AG09309 (cell line): ENCODE measurements around the gene BCAR1.

ENCODE experiments used
- DNase-seq: peaks from one replicate; pipeline ENCODE4 v3.0.0-alpha.2; 2010; ENCODE audit warnings: low read depth
- H3K4me3 ChIP-seq: 2 replicates; pipeline ENCODE4 v1.5.1; 2011; ENCODE audit warnings: mild to moderate bottlenecking, low read depth, low read length, moderate library complexity; ENCODE audit not compliant: control insufficient read depth
- CTCF ChIP-seq: IDR thresholded peaks from 2 replicates; pipeline ENCODE4 v1.5.1; 2011; ENCODE audit warnings: mild to moderate bottlenecking, low read depth, low read length, inconsistent platforms; ENCODE audit not compliant: insufficient read depth, control insufficient read depth; ENCODE audit errors: missing control alignments

Gene BCAR1

GRCh38 chr16:75196836-75197235, 54.6 kb downstream of the BCAR1 start:
- H3K4me3 ChIP-seq: no peak overlapping the region
- no peak for TF ChIP-seq CTCF
- no peak for DNase-seq

GRCh38 chr16:75195811-75196790, 55.3 kb downstream of the BCAR1 start:
- DNase-seq: no peak
- no peak for TF ChIP-seq CTCF

GRCh38 chr16:75193730-75194444, 57.5 kb downstream of the BCAR1 start:
- H3K4me3 ChIP-seq: no peak overlapping the region
- TF ChIP-seq CTCF: no peak

More at GRCh38 chr16:75195811-75196790, 55.3 kb downstream of the BCAR1 start:
- no peak overlapping the region for H3K4me3 ChIP-seq

GRCh38 chr16:75193265-75193650, 58.2 kb downstream of the BCAR1 start:
- H3K4me3 ChIP-seq: no peak overlapping the region
- no peak for TF ChIP-seq CTCF
- no peak for DNase-seq

More at GRCh38 chr16:75193730-75194444, 57.5 kb downstream of the BCAR1 start:
- DNase-seq: no peak

- no peak overlapping the region for H3K4me3 ChIP-seq
- DNase-seq: no peak
- TF ChIP-seq CTCF: no peak
Observed at GRCh38 chr16:75192606-75193264, 58.7 kb downstream of the BCAR1 start.

- no peak for TF ChIP-seq CTCF
- no peak for DNase-seq
Observed at GRCh38 chr16:75189638-75190245, 61.7 kb downstream of the BCAR1 start.

More at GRCh38 chr16:75189638-75190245, 61.7 kb downstream of the BCAR1 start:
- H3K4me3 ChIP-seq: no peak overlapping the region
